HG02870 (cell line): ENCODE data around the gene LRP1.

ENCODE experiments used
- ATAC-seq: cut with Tn5 transposase; IDR thresholded peaks from one replicate; pipeline ENCODE4 v1.9.1; 2021; ENCODE audit warnings: mild to moderate bottlenecking, moderate library complexity; ENCODE audit not compliant: unreplicated experiment

The LRP1 gene

GRCh38 chr12:57242691-57243454 lies 114.6 kb downstream of the LRP1 start:
- ATAC-seq: no peak

- no peak for ATAC-seq
Observed at GRCh38 chr12:57243521-57244311, 115.4 kb downstream of the LRP1 start.

- no peak for ATAC-seq
Observed at GRCh38 chr12:57244312-57244696, 116.0 kb downstream of the LRP1 start.

- ATAC-seq: no peak
Observed at GRCh38 chr12:57247041-57247440, 118.8 kb downstream of the LRP1 start.

- ATAC-seq: no peak
Observed at GRCh38 chr12:57248934-57249742, 120.9 kb downstream of the LRP1 start.

- ATAC-seq: no peak
Observed at GRCh38 chr12:57250541-57250940, 122.3 kb downstream of the LRP1 start.

- ATAC-seq: no peak
Observed at GRCh38 chr12:57250956-57251355, 122.7 kb downstream of the LRP1 start, which contains the start of gene STAC3. TSS of gene STAC3 (minus strand) at chr12:57251187. CDS start at chr12:57249636, 1,551 bp downstream.

- ATAC-seq: no peak
Observed at GRCh38 chr12:57254506-57255280, 126.4 kb downstream of the LRP1 start.

- ATAC-seq: no peak
Observed at GRCh38 chr12:57255916-57256315, 127.6 kb downstream of the LRP1 start.

- ATAC-seq: no peak
Observed at GRCh38 chr12:57258977-57259970, 131.0 kb downstream of the LRP1 start.

GRCh38 chr12:57260366-57260765 lies 132.1 kb downstream of the LRP1 start:
- no peak for ATAC-seq

GRCh38 chr12:57261428-57261865 lies 133.2 kb downstream of the LRP1 start:
- ATAC-seq: no peak

- ATAC-seq: no peak
Observed at GRCh38 chr12:57262126-57262822, 134.0 kb downstream of the LRP1 start.
